K562 treated with DMSO at 1 percent for 12 hours (cell line): ENCODE measurements around the gene CRY2. TPM values are rescaled to one million over a fixed set of nuclear protein-coding genes. Genes with fewer than 3 reads are reported as not detected.

Experiments
- total RNA-seq: library from RNA; unstranded; fragments of 300-600 nt; gene quantifications from 2 replicates; pipeline ENCODE4 v1.2.3, GENCODE V29; 2022; ENCODE audit not compliant: insufficient read depth

CRY2 gene
- 7.2 and 20.0 TPM in 2 replicates for total RNA-seq

DNA sequence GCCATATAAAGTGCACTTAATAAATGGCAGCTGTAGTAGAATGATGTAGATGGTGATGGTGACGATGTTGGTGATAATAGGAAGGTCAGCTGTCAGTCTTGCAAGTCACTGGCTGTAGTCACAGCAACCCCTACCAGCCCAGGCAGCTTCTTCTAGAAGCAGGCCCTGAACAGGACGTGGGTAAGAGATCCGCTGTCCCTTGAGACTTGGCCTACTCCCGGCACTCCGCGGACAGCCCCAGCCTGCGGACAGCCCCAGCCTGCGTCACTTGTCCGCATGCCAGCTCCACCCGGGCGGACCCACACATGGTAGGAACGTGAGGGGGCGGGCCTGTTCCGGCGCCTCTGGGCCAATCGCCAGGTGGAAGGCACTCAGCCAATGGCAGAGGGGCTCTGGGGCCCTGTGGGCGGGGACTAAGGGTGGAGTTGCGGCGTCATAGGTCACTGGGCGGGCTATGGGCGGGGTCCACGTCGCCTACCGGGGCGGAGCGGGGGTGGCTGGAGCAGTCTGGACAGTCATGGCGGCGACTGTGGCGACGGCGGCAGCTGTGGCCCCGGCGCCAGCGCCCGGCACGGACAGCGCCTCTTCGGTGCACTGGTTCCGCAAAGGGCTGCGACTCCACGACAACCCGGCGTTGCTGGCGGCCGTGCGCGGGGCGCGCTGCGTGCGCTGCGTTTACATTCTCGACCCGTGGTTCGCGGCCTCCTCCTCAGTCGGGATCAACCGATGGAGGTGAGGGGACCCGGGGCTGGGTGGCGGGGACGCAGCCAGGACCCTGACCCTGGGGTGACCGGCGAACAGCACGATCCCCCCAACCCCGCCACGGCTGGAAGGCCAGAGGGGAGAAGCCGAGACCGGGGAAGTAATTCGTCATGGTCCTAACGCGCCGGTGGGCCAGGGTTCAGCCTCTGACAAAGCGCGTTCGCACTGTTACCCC is at the start of gene CRY2:
Gene CRY2, plus strand, starts transcription at position 502 of the 937 bp plus-strand sequence. Its CDS starts 16 bp downstream, at position 518.

GRCh38 chr11:45804761-45805304 is 42.4 kb upstream of the CRY2 start, which contains the start of gene SLC35C1:
SLC35C1 (plus strand) TSS chr11:45805149; CDS start chr11:45805802, 653 bp downstream.

DNA sequence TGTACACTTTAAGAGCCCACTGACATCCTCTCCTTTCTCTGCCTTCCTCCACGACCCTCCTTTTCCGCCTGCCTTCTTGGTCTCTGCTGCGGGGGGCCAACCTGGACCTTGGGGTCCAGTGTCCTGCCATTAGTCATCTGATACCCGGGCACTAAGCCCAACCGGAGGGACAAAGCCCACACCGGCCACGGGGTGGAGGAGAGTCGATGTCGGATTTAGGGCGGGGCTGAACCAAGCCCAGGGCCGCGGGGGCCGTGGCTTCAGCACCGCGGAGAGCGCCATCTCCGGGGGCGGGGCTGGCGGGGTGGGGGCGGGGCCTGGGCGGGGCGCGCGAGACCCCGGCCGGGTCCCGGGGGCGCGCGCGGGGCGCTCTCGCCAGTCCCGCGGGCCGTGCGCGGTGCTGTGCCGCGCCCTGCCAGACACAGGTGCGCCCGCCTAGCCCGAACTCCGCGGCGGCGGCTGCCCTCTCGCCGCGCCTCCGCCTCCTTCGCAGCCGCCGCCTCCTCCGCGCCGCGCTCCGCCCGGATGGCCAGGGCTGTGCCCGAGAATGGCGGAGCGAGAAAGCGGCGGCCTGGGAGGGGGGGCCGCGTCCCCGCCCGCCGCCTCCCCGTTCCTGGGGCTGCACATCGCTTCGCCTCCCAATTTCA is 38.1 kb downstream of the CRY2 start, which contains the start of gene MAPK8IP1:
Gene MAPK8IP1, plus strand, starts transcription at position 378 of the 647 bp plus-strand sequence. Its CDS starts 170 bp downstream, at position 548.

DNA sequence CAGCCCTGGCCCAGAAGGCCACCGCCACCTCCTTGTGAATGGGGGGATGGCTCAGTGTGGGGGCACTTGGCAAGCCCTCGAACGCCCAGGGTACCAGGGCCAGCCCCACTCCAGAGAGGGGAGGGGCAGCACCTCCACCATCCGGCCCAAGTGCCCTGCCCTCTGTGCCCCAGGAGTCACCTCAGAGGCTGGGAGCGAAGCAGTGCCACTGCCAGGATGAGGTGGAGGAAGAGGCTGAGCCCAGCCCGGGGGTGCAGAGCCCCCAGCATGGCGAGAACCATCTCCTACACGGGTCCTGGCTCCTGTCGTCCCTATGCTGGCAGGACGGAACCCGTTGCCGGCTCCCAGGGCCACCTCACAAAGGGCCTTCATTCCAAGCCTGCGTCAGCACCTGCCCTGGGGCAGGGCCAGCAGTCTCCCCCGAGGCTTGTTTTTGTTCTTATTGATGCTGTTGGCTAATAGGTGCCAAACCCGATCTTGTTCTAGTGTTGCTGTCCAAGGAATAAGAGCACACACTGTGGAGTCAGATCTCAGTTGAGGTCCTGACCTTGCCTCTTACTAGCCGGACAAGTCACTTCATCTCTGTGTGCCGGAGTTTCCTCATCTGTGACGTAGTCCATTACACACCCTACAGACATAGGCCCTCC is 59.8 kb downstream of the CRY2 start, which contains the start of gene FREY1:
Gene FREY1, minus strand, starts transcription at position 307 of the 647 bp plus-strand sequence. Its CDS starts 26 bp downstream, at position 281.

GRCh38 chr11:45917623-45918330 is 70.5 kb downstream of the CRY2 start, which contains the start of gene PEX16:
PEX16 (minus strand) TSS chr11:45917877; CDS start chr11:45917811, 66 bp downstream.

GRCh38 chr11:45922425-45923082 is 75.3 kb downstream of the CRY2 start, which contains the start of gene LARGE2:
LARGE2 (plus strand) TSS chr11:45922656; CDS start chr11:45922883, 227 bp downstream.

Other genes starting within 250 kb of the CRY2 start
- gene CHST1, start 181.9 kb upstream of the CRY2 start, total RNA-seq: not detected in 2 replicates
- gene SLC35C1, start 42.3 kb upstream of the CRY2 start, total RNA-seq: 7.3 and 15.9 TPM in 2 replicates
- gene MAPK8IP1, start 38.2 kb downstream of the CRY2 start, total RNA-seq: 4.2 and 5.8 TPM in 2 replicates
- not detected in 2 replicates for gene FREY1, start 59.8 kb downstream of the CRY2 start, total RNA-seq
- 31.6 and 39.4 TPM in 2 replicates for gene PEX16, start 70.4 kb downstream of the CRY2 start, total RNA-seq
- 4.0 and 5.0 TPM in 2 replicates for gene LARGE2, start 75.2 kb downstream of the CRY2 start, total RNA-seq